SK-N-SH (cell line): ENCODE measurements around the gene XAB2. TPM values are rescaled to one million over a fixed set of nuclear protein-coding genes. Genes with fewer than 3 reads are reported as not detected.

Source experiments
- CTCF ChIA-PET: fragments of 300-600, 350-600 bp; formaldehyde crosslinking; extraction: SDS; loops from one replicate; lab custom pipeline; 2021; lab: Yijun Ruan, JAX
- POLR2A ChIA-PET: fragments of 350-600 bp; sonication (Branson Sonifier 250); formaldehyde crosslinking; extraction: SDS; loops from one replicate; lab custom pipeline; 2020; ENCODE audit warnings: antibody characterized with exemption, inconsistent platforms; lab: Yijun Ruan, JAX
- DNase-seq: peaks from one replicate; pipeline ENCODE4 v3.0.0; 2012
- H2AFZ ChIP-seq: fragments of 200-600 bp; sonication (generic); 2 replicates; pipeline ENCODE4 v1.8.1; 2016; ENCODE audit warnings: antibody characterized with exemption, mild to moderate bottlenecking, low read depth
- H3F3A ChIP-seq: fragments of 200-600 bp; sonication (generic); replicated peaks from 2 replicates; pipeline ENCODE3; 2016; ENCODE audit warnings: antibody characterized with exemption, mild to moderate bottlenecking; ENCODE audit not compliant: insufficient read depth
- H3K27ac ChIP-seq, 2 experiments: fragments of 200-500 bp in 1 of 2; fragments of 200-600 bp in 1 of 2; sonication (Bioruptor generic) in 1 of 2; sonication (generic), shearing (Covaris generic) in 1 of 2; 2 replicates each; pipeline versions ENCODE4 v1.5.1 to v1.6.1; 2014 to 2016; ENCODE audit warnings: low read depth in 2 of 2, inconsistent platforms in 1 of 2, low read length in 1 of 2, mild to moderate bottlenecking in 1 of 2, mixed read lengths in 1 of 2
- H3K27me3 ChIP-seq: fragments of 200-600 bp; sonication (generic), shearing (Covaris generic); 2 replicates; pipeline ENCODE4 v1.6.1; 2016; ENCODE audit warnings: mixed run types; ENCODE audit not compliant: insufficient read depth
- H3K36me3 ChIP-seq, 2 experiments: fragments of 200-500 bp in 1 of 2; fragments of 200-600 bp in 1 of 2; sonication (Bioruptor generic) in 1 of 2; sonication (generic) in 1 of 2; replicated peaks in 1 of 2; 2 replicates each; pipeline versions ENCODE3 to v1.5.1; 2014 to 2016; ENCODE audit warnings: low read length in 1 of 2, mild to moderate bottlenecking in 1 of 2; ENCODE audit not compliant: insufficient read depth in 2 of 2, control insufficient read depth in 1 of 2
- H3K4me1 ChIP-seq, 2 experiments: fragments of 200-500 bp in 1 of 2; fragments of 200-600 bp in 1 of 2; sonication (Bioruptor generic) in 1 of 2; sonication (generic), shearing (Covaris generic) in 1 of 2; 2 replicates each; pipeline versions ENCODE4 v1.5.1 to v1.6.1; 2014 to 2016; ENCODE audit warnings: low read depth in 1 of 2, low read length in 1 of 2, mixed run types in 1 of 2; ENCODE audit not compliant: insufficient read depth in 2 of 2, control insufficient read depth in 1 of 2
- H3K4me2 ChIP-seq: fragments of 200-600 bp; sonication (generic), shearing (Covaris generic); 2 replicates; pipeline ENCODE4 v1.6.1; 2017; ENCODE audit warnings: mixed run types
- H3K4me3 ChIP-seq, 2 experiments: fragments of 200-500 bp in 1 of 2; fragments of 200-600 bp in 1 of 2; sonication (Bioruptor generic) in 1 of 2; sonication (generic), shearing (Covaris generic) in 1 of 2; 2 replicates each; pipeline versions ENCODE4 v1.5.1 to v1.8.1; 2014 to 2016; ENCODE audit warnings: low read depth in 2 of 2, inconsistent platforms in 1 of 2, low read length in 1 of 2, mild to moderate bottlenecking in 1 of 2, mixed read lengths in 1 of 2, moderate library complexity in 1 of 2
- H3K79me2 ChIP-seq: fragments of 200-600 bp; sonication (generic); 2 replicates; pipeline ENCODE4 v1.8.1; 2017; ENCODE audit warnings: mild to moderate bottlenecking; ENCODE audit not compliant: insufficient read depth
- H3K9ac ChIP-seq: fragments of 200-600 bp; sonication (generic); 2 replicates; pipeline ENCODE4 v1.6.1; 2017; ENCODE audit warnings: mixed run types
- H3K9me2 ChIP-seq: fragments of 200-600 bp; sonication (generic); 2 replicates; pipeline ENCODE4 v1.6.1; 2017; ENCODE audit warnings: mixed run types
- H3K9me3 ChIP-seq: fragments of 200-600 bp; sonication (generic); 2 replicates; pipeline ENCODE4 v1.6.1; 2017; ENCODE audit warnings: mixed run types, mild to moderate bottlenecking, moderate library complexity
- H4K20me1 ChIP-seq: fragments of 200-600 bp; sonication (generic); 2 replicates; pipeline ENCODE4 v1.6.1; 2017; ENCODE audit warnings: mild to moderate bottlenecking, mixed run types; ENCODE audit not compliant: insufficient read depth
- CHD2 ChIP-seq: fragments of 150-350 bp; IDR thresholded peaks from 2 replicates; pipeline ENCODE4 v1.6.1; 2018; ENCODE audit warnings: low read length; ENCODE audit not compliant: partially characterized antibody
- CTCF ChIP-seq: fragments of 200-600 bp; sonication (generic); IDR thresholded peaks from 2 replicates; pipeline ENCODE4 v1.6.1; 2017; ENCODE audit warnings: antibody characterized with exemption, mild to moderate bottlenecking, moderate library complexity
- ELF1 ChIP-seq: IDR thresholded peaks from 2 replicates; pipeline ENCODE4 v1.4.0; 2012
- EP300 ChIP-seq, 2 experiments: IDR thresholded peaks; 2 replicates each; pipeline versions ENCODE4 v1.4.0 to v1.6.1; 2012; ENCODE audit warnings: borderline replicate concordance in 1 of 2, low read depth in 1 of 2, low read length in 1 of 2
- FOSL2 ChIP-seq: IDR thresholded peaks from 2 replicates; pipeline ENCODE4 v1.4.0; 2012; ENCODE audit warnings: low read depth, mild to moderate bottlenecking, moderate library complexity, borderline replicate concordance
- FOXJ3 ChIP-seq: sonication (generic); formaldehyde crosslinking; IDR thresholded peaks from 2 replicates; pipeline ENCODE4 v1.5.1; 2020; ENCODE audit warnings: mild to moderate bottlenecking, missing genetic modification reagents
- GABPA ChIP-seq: IDR thresholded peaks from 2 replicates; pipeline ENCODE4 v1.4.0; 2012; ENCODE audit warnings: low read depth, mild to moderate bottlenecking
- GATA2 ChIP-seq: sonication (generic); formaldehyde crosslinking; IDR thresholded peaks from 2 replicates; pipeline ENCODE4 v1.5.0; 2020; ENCODE audit warnings: mild to moderate bottlenecking, missing genetic modification reagents
- JUND ChIP-seq: IDR thresholded peaks from 2 replicates; pipeline ENCODE4 v1.4.0; 2012
- MEF2A ChIP-seq: IDR thresholded peaks from 2 replicates; pipeline ENCODE4 v1.4.0; 2012; ENCODE audit warnings: low read depth, borderline replicate concordance
- MXI1 ChIP-seq: IDR thresholded peaks from 2 replicates; pipeline ENCODE4 v1.6.1; 2012; ENCODE audit warnings: mild to moderate bottlenecking, low read depth, low read length, improper control_type of control experiment
- NFIC ChIP-seq: IDR thresholded peaks from 2 replicates; pipeline ENCODE4 v1.4.0; 2012; ENCODE audit warnings: borderline replicate concordance
- NRF1 ChIP-seq: IDR thresholded peaks from 2 replicates; pipeline ENCODE4 v1.6.1; 2012; ENCODE audit warnings: low read depth, mild to moderate bottlenecking, low read length
- PBX3 ChIP-seq: IDR thresholded peaks from 2 replicates; pipeline ENCODE4; 2012
- POLR2AphosphoS5 ChIP-seq: IDR thresholded peaks from 2 replicates; pipeline ENCODE4 v1.6.1; 2012; ENCODE audit warnings: low read depth, low read length
- REST ChIP-seq: IDR thresholded peaks from 2 replicates; pipeline ENCODE4 v1.6.1; 2012; ENCODE audit warnings: mild to moderate bottlenecking, low read depth, low read length, moderate library complexity
- SIN3A ChIP-seq: IDR thresholded peaks from 2 replicates; pipeline ENCODE4 v1.6.1; 2012; ENCODE audit warnings: low read depth, mild to moderate bottlenecking, low read length, moderate library complexity, borderline replicate concordance
- SMC3 ChIP-seq: IDR thresholded peaks from 2 replicates; pipeline ENCODE4 v1.6.1; 2012; ENCODE audit warnings: low read depth, low read length, improper control_type of control experiment
- TCF12 ChIP-seq: IDR thresholded peaks from 2 replicates; pipeline ENCODE4 v1.4.0; 2012
- YY1 ChIP-seq: IDR thresholded peaks from 2 replicates; pipeline ENCODE4 v1.4.0; 2012; ENCODE audit warnings: low read depth, mild to moderate bottlenecking
- WGBS: methylation state at CpG from one replicate; pipeline ENCODE4 v1.1.6; 2017; ENCODE audit warnings: low lambda C conversion rate; 5-methylcytosine and 5-hydroxymethylcytosine counted together
- polyA plus RNA-seq, 3 experiments: library from polyadenylated mRNA; depleted of rRNA; stranded (reverse); fragments of >200 nt; gene quantifications; 2 replicates each; pipeline ENCODE4 v1.2.3, GENCODE V29; 2012

Gene XAB2
- polyA plus RNA-seq, 1 of the 3 experiments (the other 2 are of a cell fraction): 43.3 TPM

DNA sequence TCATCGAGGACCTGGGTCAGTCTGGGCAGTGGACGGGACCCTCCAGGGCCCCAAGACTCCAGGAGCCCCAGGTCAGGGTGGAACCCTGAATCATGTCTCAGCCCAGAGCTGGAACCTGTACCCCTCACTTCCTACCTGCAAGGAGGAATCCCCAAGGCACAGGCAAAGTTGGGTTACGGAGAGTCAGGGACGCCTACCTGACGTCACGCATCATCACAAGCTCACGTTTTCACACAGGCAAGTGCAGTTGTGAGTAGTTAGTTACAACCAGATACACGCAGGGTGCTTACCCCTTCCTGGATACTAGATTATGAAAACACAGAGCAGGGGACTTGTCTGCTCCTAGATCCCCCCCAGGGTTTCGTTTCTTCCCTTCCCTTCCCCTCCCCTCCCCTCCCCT, 41.4 kb upstream of the XAB2 start:
- 5% methylated on average over 7 of the region's 9 CpGs for WGBS
- H3K4me1 ChIP-seq: no peaks in the 10 kb centered on the region
- no peaks in the 10 kb centered on the region for H3K79me2 ChIP-seq
- POLR2A ChIA-PET: no interaction called here
- H3K36me3 ChIP-seq: no peaks in the 10 kb centered on the region
- no peak overlapping the region for H3K27ac ChIP-seq
- H3K9ac ChIP-seq: no peak overlapping the region
- H3K9me3 ChIP-seq: no peaks in the 10 kb centered on the region
- H3K4me3 ChIP-seq: no peak overlapping the region
- H4K20me1 ChIP-seq: no peaks in the 10 kb centered on the region
- H3K9me2 ChIP-seq: no peaks in the 10 kb centered on the region
- TF ChIP-seq SIN3A (no peak), YY1 (no peak), JUND (no peak), CTCF (no peak)
- no peak for DNase-seq
- H3K27me3 ChIP-seq: peaks cover 57% of the 10 kb centered on the region
- H2AFZ ChIP-seq: no peak overlapping the region
- H3K4me2 ChIP-seq: no peak overlapping the region
- no peaks in the 10 kb centered on the region for H3F3A ChIP-seq
- CTCF ChIA-PET: interaction anchor here (0.9 to 4.3 kb wide), 5 partner anchors 10 to 316 kb away, joined by 3 to 16 read pairs (median 4); partner anchors contain the start of gene TRAPPC5

GRCh38 chr19:7670150-7670783, 40.9 kb upstream of the XAB2 start:
- POLR2A ChIA-PET: no interaction called here
- Histone ChIP-seq H3K9me3 (no peaks in the 10 kb centered on the region), H2AFZ (no peak overlapping the region), H3K79me2 (no peaks in the 10 kb centered on the region), H3K4me3 (no peak overlapping the region), H4K20me1 (no peaks in the 10 kb centered on the region), H3K4me1 (no peaks in the 10 kb centered on the region), H3K9me2 (no peaks in the 10 kb centered on the region), H3K4me2 (no peak overlapping the region), H3K36me3 (no peaks in the 10 kb centered on the region), H3K9ac (no peak overlapping the region), H3K27me3 (peaks cover 55% of the 10 kb centered on the region), H3K27ac (no peak overlapping the region), H3F3A (no peaks in the 10 kb centered on the region)
- DNase-seq: no peak
- CTCF ChIA-PET: interaction anchor here (0.6 to 4.3 kb wide), 6 partner anchors 11 to 635 kb away, joined by 3 to 16 read pairs (median 4); partner anchors contain the start of gene TRAPPC5
- 4% methylated on average over 20 of the region's 43 CpGs for WGBS
- TF ChIP-seq GATA2 (CRISPR knock-in tag) (no peak), PBX3 (no peak), NFIC (no peak), CHD2 (no peak), YY1 (no peak), NRF1 (no peak), REST (no peak), ELF1 (no peak), FOSL2 (no peak), CTCF (no peak), POLR2AphosphoS5 (no peak), MEF2A (no peak), MXI1 (no peak), SMC3 (no peak), TCF12 (no peak), GABPA (no peak), FOXJ3 (CRISPR knock-in tag) (no peak), EP300 (IDR thresholded peaks at IDR 0.05; ENCODE audit: borderline replicate concordance in 1 of 2, low read depth in 1 of 2, low read length in 1 of 2) (no peak)
